SU-DHL-6 (cell line): ENCODE data around the gene GALNT6.

Experiments used
- H2AFZ ChIP-seq: fragments of 200-600 bp; sonication (generic); 2 replicates; pipeline ENCODE4 v1.6.1; 2014; ENCODE audit warnings: low read depth, mild to moderate bottlenecking, moderate library complexity, mixed read lengths, antibody characterized with exemption, low read length; ENCODE audit not compliant: severe bottlenecking
- H3F3A ChIP-seq: fragments of 200-600 bp; shearing (Covaris generic); 2 replicates; pipeline ENCODE4 v1.6.0; 2016; ENCODE audit warnings: antibody characterized with exemption, mild to moderate bottlenecking; ENCODE audit not compliant: insufficient read depth
- H3K27ac ChIP-seq: fragments of 200-600 bp; sonication (generic); 2 replicates; pipeline ENCODE4 v1.5.1; 2016; ENCODE audit warnings: low read depth, mild to moderate bottlenecking, low read length, moderate library complexity, mixed read lengths
- H3K27me3 ChIP-seq: fragments of 200-600 bp; sonication (generic), shearing (Covaris generic); 2 replicates; pipeline ENCODE4 v1.6.0; 2014; ENCODE audit warnings: mild to moderate bottlenecking, low read length
- H3K36me3 ChIP-seq: fragments of 200-600 bp; sonication (generic); 2 replicates; pipeline ENCODE4 v1.6.1; 2014; ENCODE audit warnings: mild to moderate bottlenecking, low read length, mixed read lengths
- H3K4me2 ChIP-seq: fragments of 300-600, 200-600 bp; shearing (Covaris generic), sonication (generic); 2 replicates; pipeline ENCODE4 v1.6.0; 2014; ENCODE audit warnings: low read length, low read depth, mild to moderate bottlenecking; ENCODE audit not compliant: poor library complexity, severe bottlenecking
- H3K4me3 ChIP-seq: fragments of 200-600 bp; sonication (generic); 2 replicates; pipeline ENCODE4 v1.5.1; 2014; ENCODE audit warnings: antibody characterized with exemption, low read length, mild to moderate bottlenecking, mixed read lengths; ENCODE audit not compliant: insufficient read depth, poor library complexity, severe bottlenecking
- H3K79me2 ChIP-seq: fragments of 200-600 bp; sonication (generic); 2 replicates; pipeline ENCODE4 v1.6.1; 2014; ENCODE audit warnings: mild to moderate bottlenecking, low read length, moderate library complexity; ENCODE audit not compliant: insufficient read depth
- H3K9ac ChIP-seq: fragments of 200-600 bp; sonication (generic); 2 replicates; pipeline ENCODE4 v1.7.0; 2014; ENCODE audit warnings: mild to moderate bottlenecking, low read length
- H3K9me2 ChIP-seq: fragments of 200-600 bp; sonication (generic); replicated peaks from 2 replicates; pipeline ENCODE4 v1.6.1; 2014; ENCODE audit warnings: low read length; ENCODE audit not compliant: insufficient read depth
- H3K9me3 ChIP-seq: fragments of 200-600 bp; sonication (generic); 2 replicates; pipeline ENCODE4 v1.6.1; 2014; ENCODE audit warnings: low read length, mixed read lengths; ENCODE audit not compliant: insufficient read depth
- H4K20me1 ChIP-seq: fragments of 200-600 bp; sonication (generic); 2 replicates; pipeline ENCODE4 v1.6.1; 2014; ENCODE audit warnings: low read depth, mild to moderate bottlenecking, antibody characterized with exemption, low read length, moderate library complexity, mixed read lengths
- CTCF ChIP-seq: fragments of 200-600 bp; sonication (generic); IDR thresholded peaks from one replicate; pipeline ENCODE4 v1.5.1; 2017; ENCODE audit warnings: antibody characterized with exemption, mild to moderate bottlenecking, low read length, moderate library complexity; ENCODE audit not compliant: insufficient read depth, poor library complexity, severe bottlenecking
- EZH2phosphoT487 ChIP-seq: fragments of 200-600 bp; sonication (generic), shearing (Covaris generic); conservative IDR thresholded peaks from 2 replicates; pipeline ENCODE4 v1.6.1; 2018; ENCODE audit warnings: mild to moderate bottlenecking, antibody characterized with exemption, low read length, moderate library complexity, mixed read lengths

Gene GALNT6

DNA sequence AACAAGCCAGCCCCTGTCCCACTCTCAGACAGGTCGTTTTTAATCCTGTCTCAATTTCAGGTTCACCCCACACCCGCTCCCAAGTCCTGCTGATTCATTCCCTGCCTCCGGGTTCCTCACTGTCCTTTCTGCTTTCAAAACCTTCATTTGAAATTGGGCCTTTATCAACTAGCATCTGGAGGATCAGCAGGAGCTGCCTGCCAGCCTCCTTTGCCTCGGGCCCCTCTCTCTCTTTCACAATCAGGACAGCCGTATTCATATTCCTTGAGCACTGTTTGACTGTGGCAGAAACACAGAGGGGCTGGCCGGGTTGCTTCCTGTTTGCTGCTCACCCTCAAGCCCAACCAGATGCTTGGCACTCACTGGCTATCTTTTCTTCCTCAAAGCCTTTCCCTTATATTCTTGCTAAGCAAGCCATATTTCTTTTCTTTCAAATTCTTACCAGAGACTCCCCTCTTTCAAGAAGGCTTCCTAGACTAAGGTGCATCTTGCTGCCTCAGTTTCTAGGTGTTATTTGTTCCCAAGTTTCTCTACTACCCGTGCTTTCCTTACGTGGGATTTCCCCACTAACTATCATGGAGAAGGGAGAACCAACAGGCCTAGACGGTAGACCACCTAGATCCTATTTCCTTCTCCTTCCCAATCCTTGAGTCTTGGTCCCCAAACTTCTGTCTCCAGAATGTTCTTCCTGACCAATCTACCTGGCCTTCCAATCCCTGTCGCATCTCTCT lies 3.0 kb downstream of the GALNT6 start:
- no peak for TF ChIP-seq CTCF
- no peak for TF ChIP-seq EZH2phosphoT487
- Histone ChIP-seq H3F3A (no peaks in the 10 kb centered on the region), H3K9ac (no peak overlapping the region), H3K9me3 (no peaks in the 10 kb centered on the region), H3K4me3 (no peak overlapping the region), H3K27me3 (no peaks in the 10 kb centered on the region), H3K4me2 (no peak overlapping the region), H2AFZ (no peak overlapping the region), H3K79me2 (no peaks in the 10 kb centered on the region), H3K9me2 (no peaks in the 10 kb centered on the region), H4K20me1 (no peaks in the 10 kb centered on the region), H3K36me3 (no peaks in the 10 kb centered on the region), H3K27ac (no peak overlapping the region)

GRCh38 chr12:51386351-51386750 lies 4.9 kb downstream of the GALNT6 start:
- no peaks in the 10 kb centered on the region for H3K79me2 ChIP-seq

DNA sequence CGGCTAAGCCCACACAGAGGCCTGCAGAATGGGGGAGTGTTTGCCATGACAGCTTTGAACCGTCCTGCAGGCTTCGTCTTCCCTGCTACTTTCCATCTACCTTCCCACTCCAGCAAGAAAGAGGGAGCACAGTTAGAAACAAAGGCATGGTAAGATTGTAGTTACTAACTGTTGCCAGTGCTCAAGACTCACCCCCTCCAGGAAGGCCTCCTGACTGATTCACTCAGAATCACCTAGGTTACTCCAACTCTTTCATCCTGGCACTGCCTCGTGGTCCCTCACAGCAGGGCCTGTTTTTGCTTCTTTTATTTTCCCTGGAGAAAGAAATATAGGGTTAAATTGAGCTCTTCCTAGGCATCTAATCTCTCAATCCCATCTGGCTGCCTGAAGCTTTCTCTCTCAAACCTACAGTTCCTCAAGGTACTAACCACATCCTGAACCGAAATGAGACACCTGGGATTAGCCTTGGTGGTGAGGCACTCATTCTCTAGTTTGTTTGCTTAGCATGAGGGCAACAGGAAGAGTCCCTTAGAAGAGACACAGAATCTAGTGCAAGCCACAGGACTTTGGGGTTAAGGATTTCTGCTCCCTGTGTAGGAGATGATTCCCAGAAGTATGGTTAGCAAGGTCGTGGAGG lies 7.8 kb downstream of the GALNT6 start:
- Histone ChIP-seq H3K27me3 (no peaks in the 10 kb centered on the region), H3F3A (no peaks in the 10 kb centered on the region), H3K27ac (no peak overlapping the region), H3K9me3 (no peaks in the 10 kb centered on the region), H3K4me3 (no peak overlapping the region), H3K79me2 (no peaks in the 10 kb centered on the region), H3K36me3 (no peaks in the 10 kb centered on the region), H3K4me2 (no peak overlapping the region), H4K20me1 (no peaks in the 10 kb centered on the region), H3K9me2 (no peaks in the 10 kb centered on the region), H2AFZ (no peak overlapping the region), H3K9ac (no peak overlapping the region)
- TF ChIP-seq EZH2phosphoT487 = no peak
- no peak for TF ChIP-seq CTCF

More at GRCh38 chr12:51386351-51386750, 4.9 kb downstream of the GALNT6 start:
- no peaks in the 10 kb centered on the region for H3K9me2 ChIP-seq
- H2AFZ ChIP-seq = no peak overlapping the region
- no peaks in the 10 kb centered on the region for H3K9me3 ChIP-seq
- H3K4me2 ChIP-seq = no peak overlapping the region
- H3K27me3 ChIP-seq = no peaks in the 10 kb centered on the region
- H3K9ac ChIP-seq = no peak overlapping the region
- H3K36me3 ChIP-seq = no peaks in the 10 kb centered on the region
- no peaks in the 10 kb centered on the region for H3F3A ChIP-seq
- H4K20me1 ChIP-seq = no peaks in the 10 kb centered on the region
- no peak for TF ChIP-seq EZH2phosphoT487
- TF ChIP-seq CTCF = no peak
- H3K4me3 ChIP-seq = no peak overlapping the region
- no peak overlapping the region for H3K27ac ChIP-seq
